ENCODE results near the gene SUMF1.

- no peak for TF ChIP-seq CTCF (IDR thresholded peaks at IDR 0.05; ENCODE audit: low read length)
- no peak for TF ChIP-seq EZH2 (optimal IDR thresholded peaks at IDR 0.05; ENCODE audit: low read depth, low read length)
Observed at GRCh38 chr3:4493941-4494894, 27.1 kb upstream of the SUMF1 start.
